Measurements from ENCODE around the gene STUM. TPM values are rescaled to one million over a fixed set of nuclear protein-coding genes. Genes with fewer than 3 reads are reported as not detected.

STUM gene
- total and polyA plus RNA-seq, 2 of the 8 experiments (the other 6 are each of a cell fraction or from before 2014, with no cell fraction given) = 0.76 to 1.2 TPM

GRCh38 chr1:226598455-226598849 lies 49.9 kb downstream of the STUM start:
- CTCF ChIA-PET (ENCODE audit: partially characterized antibody) = interaction anchor here (1.4 to 2.9 kb wide), 2 partner anchors 10 to 28 kb away, joined by 4 to 9 read pairs; no protein-coding TSS in a partner anchor
- H3K9me3 ChIP-seq (ENCODE audit: insufficient read depth in 2 of 2, low read depth in 1 of 2, low read length in 1 of 2) = peaks cover 0 to 3% of the 10 kb centered on the region in 2 experiments; a peak in 1 of 4 replicates
- WGBS, 2 experiments (ENCODE audit: extremely low coverage in 1 of 2, insufficient coverage in 1 of 2, insufficient read length in 1 of 2, insufficient replicate concordance in 2 of 2, low coverage in 1 of 2, low lambda C conversion rate in 2 of 2, missing lambda C conversion rate in 1 of 2) = 92% methylated on average over 2 of the region's 2 CpGs; no CpG with 5 or more reads in 1 of the 2 experiments

More at GRCh38 chr1:226598455-226598849, 49.9 kb downstream of the STUM start:
- TF ChIP-seq EZH2 (IDR thresholded peaks at IDR 0.05; ENCODE audit: low read depth, low read length, severe bottlenecking) = no peak
- TF ChIP-seq SIRT6 (IDR thresholded peaks at IDR 0.05; ENCODE audit: low read length) = no peak
- TF ChIP-seq KDM1A (IDR thresholded peaks at IDR 0.05; ENCODE audit: borderline replicate concordance, low read length) = no peak
- no peak for TF ChIP-seq RBBP5 (IDR thresholded peaks at IDR 0.05; ENCODE audit: borderline replicate concordance, low read depth, low read length)
- no peak for TF ChIP-seq CTBP2 (IDR thresholded peaks at IDR 0.05; ENCODE audit: borderline replicate concordance, insufficient read depth, insufficient read length, low read length)
- TF ChIP-seq TAF1 (IDR thresholded peaks at IDR 0.05; ENCODE audit: low read depth, low read length) = no peak
- TF ChIP-seq BRCA1 (IDR thresholded peaks at IDR 0.05; ENCODE audit: low read depth, low read length) = no peak
- no peak for TF ChIP-seq EGR1 (IDR thresholded peaks at IDR 0.05; ENCODE audit: borderline replicate concordance, low read depth, low read length)
- TF ChIP-seq RNF2 (IDR thresholded peaks at IDR 0.05; ENCODE audit: borderline replicate concordance, low read depth, low read length, missing control alignments, poor library complexity, severe bottlenecking) = no peak
- no peak for TF ChIP-seq ZNF274 (IDR thresholded peaks at IDR 0.05; ENCODE audit: borderline replicate concordance, extremely low read depth, low read length)
- no peak for TF ChIP-seq POLR2A (IDR thresholded peaks at IDR 0.05; ENCODE audit: control extremely low read depth in 1 of 2, low read depth in 2 of 2, low read length in 2 of 2)
- no peak for TF ChIP-seq CEBPB (IDR thresholded peaks at IDR 0.05; ENCODE audit: low read depth, low read length)
- no peak for TF ChIP-seq RFX5 (IDR thresholded peaks at IDR 0.05; ENCODE audit: borderline replicate concordance, low read depth, low read length)
- TF ChIP-seq SP1 (IDR thresholded peaks at IDR 0.05; ENCODE audit: low read depth, low read length) = no peak
- no peak for TF ChIP-seq CHD2 (IDR thresholded peaks at IDR 0.05; ENCODE audit: low read length)
- TF ChIP-seq SIX5 (IDR thresholded peaks at IDR 0.05; ENCODE audit: low read depth, low read length) = no peak
- Histone ChIP-seq H4K91ac (replicated peaks; ENCODE audit: insufficient read length, low read length) (no peak overlapping the region), H3K18ac (ENCODE audit: extremely low read depth, low read length) (no peak overlapping the region), H2BK120ac (replicated peaks; ENCODE audit: low read depth, low read length) (no peak overlapping the region), H3K27ac (ENCODE audit: low read depth, low read length) (no peak overlapping the region), H3K9ac (replicated peaks in 1 of 4; ENCODE audit: extremely low read depth in 1 of 4, low read depth in 3 of 4, low read length in 3 of 4) (no peak overlapping the region), H3K4me2 (ENCODE audit: insufficient read depth in 1 of 2, low read depth in 2 of 2, low read length in 2 of 2) (no peak overlapping the region), H3K4me3 (ENCODE audit: extremely low read depth in 1 of 4, insufficient read depth in 2 of 4, low read depth in 3 of 4, low read length in 4 of 4) (no peak overlapping the region), H2BK5ac (ENCODE audit: low read depth, low read length) (no peak overlapping the region), H4K8ac (ENCODE audit: extremely low read depth, insufficient read depth, low read length) (no peak overlapping the region), H3K23ac (ENCODE audit: insufficient read length) (no peak overlapping the region), H3K4ac (replicated peaks; ENCODE audit: insufficient read length, low read depth, low read length) (no peak overlapping the region), H3K56ac (replicated peaks; ENCODE audit: insufficient read length, low read depth, low read length) (no peak overlapping the region), H3K79me2 (ENCODE audit: control insufficient read depth in 1 of 2, insufficient read depth in 2 of 2, low read length in 2 of 2) (no peaks in the 10 kb centered on the region), H2BK20ac (ENCODE audit: low read length) (no peak overlapping the region), H3K27me3 (replicated peaks in 1 of 4; ENCODE audit: control insufficient read depth in 3 of 4, extremely low read depth in 1 of 4, insufficient read depth in 3 of 4, low read length in 3 of 4) (no peaks in the 10 kb centered on the region), H4K20me1 (replicated peaks in 1 of 2; ENCODE audit: control insufficient read depth in 1 of 2, insufficient read depth in 2 of 2, low read length in 2 of 2) (no peaks in the 10 kb centered on the region), H3K36me3 (ENCODE audit: control insufficient read depth in 2 of 4, insufficient read depth in 4 of 4, low read length in 3 of 4) (no peaks in the 10 kb centered on the region), H3K79me1 (ENCODE audit: low read depth, low read length) (no peaks in the 10 kb centered on the region), H2BK15ac (ENCODE audit: low read length) (no peak overlapping the region), H2BK12ac (ENCODE audit: low read depth, low read length) (no peak overlapping the region), H2AK5ac (ENCODE audit: low read depth, low read length) (no peak overlapping the region), H4K5ac (ENCODE audit: insufficient read length, low read depth, low read length) (no peak overlapping the region), H3K4me1 (replicated peaks in 1 of 4; ENCODE audit: control insufficient read depth in 3 of 4, insufficient read depth in 4 of 4, low read length in 3 of 4) (no peaks in the 10 kb centered on the region), H3K23me2 (ENCODE audit: low read depth, low read length) (no peaks in the 10 kb centered on the region), H2AFZ (ENCODE audit: low read length) (no peak overlapping the region), H3K14ac (ENCODE audit: insufficient read length) (no peak overlapping the region)
- no peak for FAIRE-seq
- DNase-seq (ENCODE audit: low read depth in 1 of 2, low spot score in 2 of 2) = no peak
- POLR2A ChIA-PET (ENCODE audit: partially characterized antibody) = no interaction called here

All from H1 (cell line).